ENCODE data around the gene FOXF1.

The FOXF1 gene

GRCh38 chr16:86505185-86505898 lies 5.0 kb upstream of the FOXF1 start:
- no peak for DNase-seq

GRCh38 chr16:86505899-86506864 lies 4.1 kb upstream of the FOXF1 start:
- DNase-seq, result no peak

DNA sequence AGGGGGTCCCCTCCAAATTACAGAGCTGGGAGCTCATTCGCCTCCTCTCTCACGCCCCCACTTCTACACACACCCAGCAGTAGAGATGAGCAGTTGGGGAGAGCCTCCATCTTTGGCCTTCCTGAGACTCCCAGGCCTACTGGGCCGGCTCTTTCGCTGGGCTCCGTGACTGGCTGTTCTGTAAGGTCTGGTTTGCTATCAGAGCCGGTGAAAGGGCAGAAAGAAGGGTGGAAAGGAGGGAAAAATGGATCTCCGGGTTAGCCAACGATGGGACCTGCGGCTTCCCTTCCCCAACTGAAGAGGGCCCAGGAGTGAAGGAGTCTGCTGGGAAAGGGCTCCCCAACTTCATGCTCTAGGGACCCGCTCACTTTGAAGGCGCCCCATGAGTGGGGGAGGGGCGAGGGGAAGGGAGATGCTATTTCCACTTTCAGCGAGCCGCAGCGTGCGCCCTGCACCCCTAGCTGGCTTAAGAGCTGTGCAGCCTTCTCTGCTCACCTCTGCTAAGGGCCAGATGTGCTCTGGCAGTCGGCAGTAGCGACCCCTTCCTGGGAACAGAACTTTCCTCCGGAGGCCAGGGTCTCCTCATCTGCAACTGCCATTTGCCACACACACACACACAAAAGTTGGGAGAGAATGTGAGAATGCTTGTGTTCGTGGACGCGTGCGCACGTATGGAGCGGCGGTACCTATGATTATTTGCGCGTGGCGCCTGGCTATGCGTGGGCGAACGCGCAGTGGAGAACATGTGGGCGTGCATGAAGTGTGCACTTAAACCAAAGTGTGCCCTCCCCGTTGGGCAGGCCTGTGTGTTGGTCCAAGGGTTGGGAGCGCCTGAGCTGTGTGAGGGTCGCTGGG lies 2.9 kb upstream of the FOXF1 start:
- DNase-seq, result no peak

- no peak for DNase-seq
These were observed 2.0 kb upstream of the FOXF1 start for GRCh38 chr16:86508028-86508946.

GRCh38 chr16:86508947-86509758 lies 1.2 kb upstream of the FOXF1 start:
- no peak for DNase-seq

DNA sequence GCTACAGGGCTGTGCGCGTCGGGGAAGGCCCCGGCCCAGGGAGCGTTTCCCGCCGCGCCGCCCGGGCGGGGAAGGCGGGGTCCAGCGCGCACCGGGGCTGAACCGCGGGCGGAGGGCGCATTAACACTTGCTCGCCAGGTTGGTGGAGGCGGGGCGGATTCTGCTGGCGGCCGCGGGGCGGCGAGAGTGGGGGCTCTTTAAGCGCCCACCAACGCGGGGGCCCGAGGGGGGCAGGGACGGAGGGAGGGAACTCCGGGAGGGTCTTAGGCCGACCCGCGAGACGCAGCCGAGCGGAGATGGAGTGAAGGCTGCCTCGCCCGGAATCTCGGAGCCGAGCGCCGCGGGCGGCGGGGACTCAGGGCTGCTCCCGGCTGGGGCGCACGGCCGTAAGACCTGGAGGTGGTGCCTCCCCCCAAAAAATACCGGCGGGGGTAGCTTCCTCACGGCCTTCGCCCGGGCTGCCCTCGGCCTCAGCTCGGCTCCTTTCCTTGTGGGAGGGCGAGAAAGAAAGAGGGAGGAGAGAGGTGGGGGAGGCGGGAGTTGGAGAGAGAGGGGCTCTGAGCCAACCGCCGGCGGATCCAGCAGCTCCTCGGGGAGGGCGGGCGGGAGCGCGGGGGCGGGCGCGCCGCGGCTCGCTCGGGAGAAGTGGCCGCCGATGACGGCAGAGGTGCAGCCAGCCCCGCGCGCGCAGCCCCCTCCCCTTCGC lies 415 bp upstream of the FOXF1 start:
- no peak for DNase-seq

DNA sequence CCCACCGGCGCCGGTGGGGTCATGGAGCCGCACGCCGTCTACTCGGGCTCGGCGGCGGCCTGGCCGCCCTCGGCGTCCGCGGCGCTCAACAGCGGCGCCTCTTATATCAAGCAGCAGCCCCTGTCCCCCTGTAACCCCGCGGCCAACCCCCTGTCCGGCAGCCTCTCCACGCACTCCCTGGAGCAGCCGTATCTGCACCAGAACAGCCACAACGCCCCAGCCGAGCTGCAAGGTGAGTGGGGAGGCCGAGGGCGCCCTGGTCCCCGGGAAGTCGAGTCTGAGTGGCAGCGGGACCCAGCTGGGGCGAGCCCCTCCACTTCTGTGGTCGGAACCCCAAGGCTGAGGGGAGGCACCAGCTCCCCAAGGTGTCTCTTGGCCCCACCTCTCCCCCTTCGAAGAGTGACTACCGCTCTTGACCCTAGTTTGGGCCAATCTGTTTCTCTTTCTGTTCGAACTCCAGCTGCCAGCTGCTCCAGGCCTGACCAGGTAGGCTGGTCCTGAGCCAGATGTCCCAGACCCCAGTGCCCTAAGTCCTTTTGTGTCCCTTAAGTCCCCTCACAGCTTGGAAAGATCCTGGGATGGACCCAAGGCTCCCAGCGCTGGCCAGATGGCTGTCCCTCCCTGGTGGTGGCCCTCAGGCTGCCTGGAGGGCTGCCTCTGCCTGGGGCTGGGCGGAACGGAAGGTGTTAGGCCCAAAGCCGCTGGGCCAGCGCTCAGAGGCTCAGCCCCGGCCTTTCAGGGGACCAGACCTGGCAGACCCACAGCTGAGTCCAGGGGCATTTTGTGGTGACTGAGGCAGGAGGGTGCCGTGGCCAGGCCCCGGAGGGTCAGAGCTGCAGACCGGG lies 1.2 kb downstream of the FOXF1 start:
- DNase-seq, result no peak

DNA sequence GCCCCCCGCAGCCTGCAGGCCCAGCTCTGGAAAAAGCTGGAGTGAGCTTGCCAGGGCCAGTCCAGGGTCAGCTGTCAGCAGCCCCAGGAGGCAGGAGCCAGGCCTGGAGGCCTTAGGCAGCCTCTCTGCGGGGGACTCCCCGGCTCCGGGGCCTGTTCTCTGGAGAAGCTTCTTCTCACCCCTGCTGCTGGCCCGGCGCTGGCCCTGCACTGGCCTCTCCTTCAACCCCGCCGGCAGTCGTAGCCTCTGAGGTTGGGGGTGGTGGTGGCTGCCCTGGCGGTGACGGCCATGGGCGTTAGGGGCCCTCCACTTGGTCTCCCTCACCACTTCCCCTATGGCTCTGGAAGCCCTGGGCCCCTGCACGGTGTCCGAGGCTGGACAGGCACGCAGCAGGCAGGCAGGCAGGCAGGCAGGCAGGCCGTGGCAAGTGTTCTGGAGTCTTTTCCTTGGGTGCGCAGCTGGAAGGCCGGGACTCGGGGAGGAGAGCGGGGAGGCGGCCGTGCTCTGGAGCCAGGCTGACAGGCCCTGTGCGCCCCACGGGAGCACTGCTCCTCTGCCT lies 2.1 kb downstream of the FOXF1 start:
- DNase-seq, result no peak

- DNase-seq, result no peak
These were observed 2.6 kb downstream of the FOXF1 start for GRCh38 chr16:86512860-86513470.

- DNase-seq, result no peak
These were observed 3.3 kb downstream of the FOXF1 start for GRCh38 chr16:86513471-86514277.

DNA sequence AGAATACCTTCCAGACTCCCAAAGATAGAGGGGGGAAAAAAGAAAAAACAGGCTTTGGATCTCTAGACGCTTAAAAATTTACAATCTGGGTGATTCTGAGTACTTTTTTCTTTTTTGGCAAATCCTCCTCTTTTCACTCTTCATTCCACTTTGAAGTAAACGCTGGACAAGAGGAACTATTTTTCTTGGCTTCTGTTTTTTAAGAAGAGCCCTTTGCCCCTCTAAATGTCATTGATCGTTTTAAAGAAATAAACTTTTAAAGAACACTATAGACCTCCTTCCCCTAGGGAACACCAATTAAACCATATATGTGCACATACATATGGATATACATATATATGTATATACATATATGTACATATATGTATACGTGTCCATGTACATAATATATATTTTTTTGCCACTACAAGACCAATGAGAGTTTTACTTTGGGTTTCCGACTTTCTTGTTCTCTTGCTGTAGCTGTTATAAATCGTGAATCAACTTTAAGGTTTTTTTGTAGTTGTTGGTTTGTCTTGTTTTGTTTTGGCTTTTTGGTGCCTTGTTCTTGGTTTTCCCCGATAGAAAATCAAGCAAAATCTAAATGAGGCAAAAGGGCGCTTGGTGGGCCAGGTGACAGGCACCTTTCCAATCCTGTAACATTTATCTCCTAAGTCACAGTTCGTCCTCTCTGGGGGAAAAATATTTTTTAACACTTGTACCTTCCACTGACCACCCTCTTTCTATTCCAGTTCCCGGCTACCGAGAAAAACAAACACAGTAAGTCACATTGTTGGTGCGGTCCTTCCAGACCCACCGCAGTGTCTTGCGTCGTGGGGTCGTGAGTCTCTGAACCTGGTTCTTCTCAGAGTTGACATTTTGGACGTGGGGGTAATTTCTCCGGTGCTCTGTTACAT lies 4.4 kb downstream of the FOXF1 start:
- no peak for DNase-seq

GRCh38 chr16:86515413-86515776 lies 5.1 kb downstream of the FOXF1 start:
- no peak for DNase-seq

- no peak for DNase-seq
These were observed 5.7 kb downstream of the FOXF1 start for GRCh38 chr16:86515777-86516622.

GRCh38 chr16:86516623-86517003 lies 6.3 kb downstream of the FOXF1 start:
- no peak for DNase-seq

GRCh38 chr16:86517033-86517432 lies 6.7 kb downstream of the FOXF1 start:
- DNase-seq, result no peak

All from CD4-positive, alpha-beta T cell treated with Interleukin-4 for 4 hours (primary cell).